IMR-90 (cell line): Measurements from ENCODE around the gene IMPG1. TPM values are rescaled to one million over a fixed set of nuclear protein-coding genes. Genes with fewer than 3 reads are reported as not detected.

ENCODE experiments used
- ATAC-seq: fragments of 200-7000 bp; cut with Tn5 transposase; 2 replicates; pipeline ENCODE4 v1.9.1; 2020; ENCODE audit warnings: low read depth, mild to moderate bottlenecking, moderate library complexity
- BruUV-seq: library from RNA; stranded (reverse); fragments of 400-500 nt; replicated peaks from 2 replicates; lab custom pipeline; 2021; lab: Mats Ljungman, UMichigan
- CTCF ChIA-PET: fragments of 300-600 bp; formaldehyde crosslinking; extraction: SDS; loops from one replicate; lab custom pipeline; 2021; ENCODE audit warnings: antibody characterized with exemption; lab: Yijun Ruan, JAX
- POLR2A ChIA-PET: fragments of 300-600 bp; sonication (Branson Sonifier 250); formaldehyde crosslinking; loops from one replicate; lab custom pipeline; 2022; ENCODE audit warnings: antibody characterized with exemption; ENCODE audit not compliant: unreplicated experiment; lab: Charles Lee
- DNase-seq: peaks from one replicate; pipeline ENCODE4 v3.0.0; 2013
- H2AFZ ChIP-seq: replicated peaks from 2 replicates; pipeline ENCODE3; 2013; ENCODE audit warnings: low read length, mild to moderate bottlenecking; ENCODE audit not compliant: poor library complexity
- H2AK5ac ChIP-seq: 2 replicates; pipeline ENCODE4 v1.6.1; 2013; ENCODE audit warnings: low read depth, low read length, inconsistent platforms
- H2AK9ac ChIP-seq: replicated peaks from 2 replicates; pipeline ENCODE3; 2013; ENCODE audit warnings: mild to moderate bottlenecking, low read depth, low read length, moderate library complexity; ENCODE audit not compliant: poor library complexity
- H2BK120ac ChIP-seq: 2 replicates; pipeline ENCODE4 v1.6.1; 2013; ENCODE audit warnings: low read depth, low read length, inconsistent platforms
- H2BK15ac ChIP-seq: 3 replicates; pipeline ENCODE4 v1.6.1; 2013; ENCODE audit warnings: low read depth, low read length, inconsistent platforms
- H2BK20ac ChIP-seq: 2 replicates; pipeline ENCODE4 v1.6.1; 2013; ENCODE audit warnings: low read depth, mild to moderate bottlenecking, inconsistent platforms, low read length, moderate library complexity
- H2BK5ac ChIP-seq: 2 replicates; pipeline ENCODE4 v1.6.1; 2013; ENCODE audit warnings: mild to moderate bottlenecking, low read depth, low read length, inconsistent platforms; ENCODE audit not compliant: poor library complexity, severe bottlenecking
- H3K14ac ChIP-seq: replicated peaks from 2 replicates; pipeline ENCODE4 v1.6.1; 2013; ENCODE audit warnings: low read depth, low read length, inconsistent platforms
- H3K18ac ChIP-seq: 2 replicates; pipeline ENCODE4 v1.6.1; 2013; ENCODE audit warnings: low read depth, low read length, control low read depth
- H3K23ac ChIP-seq: 2 replicates; pipeline ENCODE4 v1.6.1; 2013; ENCODE audit warnings: low read depth, low read length, inconsistent platforms
- H3K27ac ChIP-seq: 2 replicates; pipeline ENCODE4 v1.5.1; 2013; ENCODE audit warnings: mild to moderate bottlenecking, control low read depth, low read length; ENCODE audit not compliant: insufficient read depth
- H3K27me3 ChIP-seq: 2 replicates; pipeline ENCODE4 v1.6.1; 2013; ENCODE audit warnings: low read length; ENCODE audit not compliant: control insufficient read depth, insufficient read depth
- H3K36me3 ChIP-seq: 2 replicates; pipeline ENCODE4 v1.6.1; 2013; ENCODE audit warnings: low read length, mixed read lengths; ENCODE audit not compliant: control insufficient read depth, insufficient read depth
- H3K4ac ChIP-seq: 2 replicates; pipeline ENCODE4 v1.6.1; 2013; ENCODE audit warnings: low read depth, low read length, inconsistent platforms
- H3K4me1 ChIP-seq: 2 replicates; pipeline ENCODE4 v1.6.1; 2013; ENCODE audit warnings: low read length, mixed read lengths; ENCODE audit not compliant: control insufficient read depth, insufficient read depth
- H3K4me2 ChIP-seq: 2 replicates; pipeline ENCODE4 v1.6.1; 2013; ENCODE audit warnings: low read depth, mild to moderate bottlenecking, control low read depth, low read length, moderate library complexity
- H3K4me3 ChIP-seq: 2 replicates; pipeline ENCODE4 v1.5.1; 2013; ENCODE audit warnings: low read depth, mild to moderate bottlenecking, control low read depth, low read length, moderate library complexity; ENCODE audit not compliant: insufficient read depth
- H3K56ac ChIP-seq: 2 replicates; pipeline ENCODE4 v1.6.1; 2013; ENCODE audit warnings: low read length, inconsistent platforms; ENCODE audit not compliant: insufficient read depth; ENCODE audit errors: extremely low read depth
- H3K79me1 ChIP-seq, 2 experiments: 2 replicates each; pipeline ENCODE4 v1.6.1; 2013; ENCODE audit warnings: low read length in 2 of 2, inconsistent platforms in 1 of 2, low read depth in 1 of 2
- H3K9ac ChIP-seq: 2 replicates; pipeline ENCODE4 v1.6.1; 2013; ENCODE audit warnings: low read depth, low read length, control low read depth
- H3K9me1 ChIP-seq: 2 replicates; pipeline ENCODE4 v1.6.1; 2013; ENCODE audit warnings: low read length, inconsistent platforms; ENCODE audit not compliant: insufficient read depth
- H3K9me3 ChIP-seq: 2 replicates; pipeline ENCODE4 v1.6.1; 2013; ENCODE audit warnings: low read length; ENCODE audit not compliant: control insufficient read depth, insufficient read depth
- H4K20me1 ChIP-seq: 2 replicates; pipeline ENCODE4 v1.6.1; 2013; ENCODE audit warnings: low read length, inconsistent platforms; ENCODE audit not compliant: insufficient read depth
- H4K5ac ChIP-seq: 2 replicates; pipeline ENCODE4 v1.6.1; 2013; ENCODE audit warnings: mild to moderate bottlenecking, low read depth, low read length, control low read depth
- H4K8ac ChIP-seq, 2 experiments: 2 replicates each; pipeline ENCODE4 v1.6.1; 2013; ENCODE audit warnings: low read depth in 2 of 2, low read length in 2 of 2, control low read depth in 1 of 2, inconsistent platforms in 1 of 2
- H4K91ac ChIP-seq: 2 replicates; pipeline ENCODE4 v1.6.1; 2013; ENCODE audit warnings: low read depth, low read length, inconsistent platforms; ENCODE audit not compliant: insufficient read depth
- CHD1 ChIP-seq: IDR thresholded peaks from 2 replicates; pipeline ENCODE4 v1.6.1; 2012; ENCODE audit warnings: low read depth, low read length, improper control_type of control experiment
- FOS ChIP-seq: fragments of 150-350 bp; IDR thresholded peaks from 2 replicates; pipeline ENCODE4 v1.6.1; 2016; ENCODE audit warnings: low read depth, low read length
- MXI1 ChIP-seq: IDR thresholded peaks from 2 replicates; pipeline ENCODE4 v1.6.1; 2012; ENCODE audit warnings: low read depth, mild to moderate bottlenecking, low read length, moderate library complexity, borderline replicate concordance
- NFE2L2 ChIP-seq: fragments of 150-350 bp; IDR thresholded peaks from 2 replicates; pipeline ENCODE4 v1.6.1; 2016; ENCODE audit warnings: low read depth, mild to moderate bottlenecking, low read length
- POLR2A ChIP-seq: IDR thresholded peaks from 2 replicates; pipeline ENCODE4 v1.6.1; 2012; ENCODE audit warnings: mild to moderate bottlenecking, low read depth, low read length
- RAD21 ChIP-seq: IDR thresholded peaks from 2 replicates; pipeline ENCODE4 v1.6.1; 2012; ENCODE audit warnings: low read length, improper control_type of control experiment
- RCOR1 ChIP-seq: IDR thresholded peaks from 2 replicates; pipeline ENCODE4 v1.6.1; 2012; ENCODE audit warnings: mild to moderate bottlenecking, low read length, improper control_type of control experiment; ENCODE audit not compliant: insufficient replicate concordance
- WGBS, 2 experiments: methylation state at CpG; one replicate each; pipeline versions ENCODE4 v1.1.5 to v1.1.7; 2013; ENCODE audit warnings: missing lambda C conversion rate in 2 of 2; ENCODE audit not compliant: insufficient read length in 1 of 2; ENCODE audit errors: extremely low coverage in 2 of 2; 5-methylcytosine and 5-hydroxymethylcytosine counted together
- dilution Hi-C: fragments of 300-500 bp; cut with HindIII; formaldehyde crosslinking; loops from one replicate; pipeline ENCODE4 v1.14.3; 2018; ENCODE audit warnings: low sequenced_read_pairs; ENCODE audit not compliant: unreplicated experiment
- in situ Hi-C: fragments of 300-500 bp; cut with MboI; formaldehyde crosslinking; loops from 3 replicates; pipeline ENCODE4 v1.14.3; 2019; ENCODE audit warnings: low sequenced_read_pairs, inconsistent platforms, mixed read lengths
- intact Hi-C: fragments of 100-400 bp; cut with micrococcal nuclease; formaldehyde crosslinking; loops from 2 replicates; pipeline ENCODE4 v1.10.0; 2022
- polyA plus RNA-seq, 3 experiments: library from polyadenylated mRNA; depleted of rRNA; stranded (reverse); fragments of >200 nt; gene quantifications; 2 replicates each; pipeline ENCODE4 v1.2.3, GENCODE V29; 2012; ENCODE audit warnings: low replicate concordance in 1 of 3
- total RNA-seq: library from RNA; depleted of rRNA; stranded (reverse); fragments of >200 nt; gene quantifications from 2 replicates; pipeline ENCODE4 v1.2.3, GENCODE V29; 2012
- TF ChIP-seq, protein P1 (sequence below): fragments of 150-350 bp; IDR thresholded peaks from 2 replicates; pipeline ENCODE4 v1.6.1; 2016; ENCODE audit warnings: low read depth, mild to moderate bottlenecking, low read length, moderate library complexity, borderline replicate concordance
- TF ChIP-seq, protein P2 (sequence below): conservative IDR thresholded peaks from 2 replicates; pipeline ENCODE4 v1.5.1; 2012; ENCODE audit warnings: mild to moderate bottlenecking, low read depth, low read length, improper control_type of control experiment
- TF ChIP-seq, protein P3 (sequence below): fragments of 150-350 bp; IDR thresholded peaks from 2 replicates; pipeline ENCODE4 v1.6.1; 2017; ENCODE audit warnings: mild to moderate bottlenecking, antibody characterized with exemption, low read length, low read depth

Gene IMPG1
- total and polyA plus RNA-seq, 2 of the 4 experiments (the other 2 are of a cell fraction), result not detected

DNA sequence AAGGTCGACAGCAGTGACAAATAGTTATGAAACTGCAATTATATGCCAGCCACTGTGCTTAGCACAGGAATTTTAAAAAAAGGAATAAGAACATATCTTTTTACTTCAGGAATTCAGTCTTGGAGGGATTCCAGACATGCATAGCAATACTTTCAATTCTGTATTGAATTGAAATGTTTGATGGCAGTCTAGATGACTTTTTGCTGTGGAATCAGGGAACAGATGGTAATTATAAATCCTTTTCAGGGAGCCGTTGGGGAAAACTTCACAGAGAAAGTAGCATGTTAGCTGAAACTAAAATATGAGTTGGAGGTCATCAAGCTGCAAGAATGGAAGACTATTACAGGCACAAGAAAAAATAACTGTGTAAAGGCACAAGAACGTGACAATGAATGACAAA lies 74.8 kb downstream of the IMPG1 start:
- no peak for ATAC-seq
- DNase-seq, result no peak
- Histone ChIP-seq H2BK15ac (no peak overlapping the region), H3K4me3 (no peak overlapping the region), H2AK9ac (no peak overlapping the region), H3K27ac (no peak overlapping the region), H3K79me1 (no peaks in the 10 kb centered on the region), H3K27me3 (no peaks in the 10 kb centered on the region), H4K5ac (no peak overlapping the region), H2BK20ac (no peak overlapping the region), H3K9me1 (no peaks in the 10 kb centered on the region), H4K8ac (no peak overlapping the region), H2BK5ac (no peak overlapping the region), H3K4me1 (no peaks in the 10 kb centered on the region), H3K36me3 (no peaks in the 10 kb centered on the region), H3K4ac (no peak overlapping the region), H3K23ac (no peak overlapping the region), H3K9me3 (no peaks in the 10 kb centered on the region), H3K9ac (no peak overlapping the region), H2BK120ac (no peak overlapping the region), H3K4me2 (no peak overlapping the region), H2AFZ (no peak overlapping the region), H3K56ac (no peak overlapping the region), H4K91ac (no peak overlapping the region), H2AK5ac (no peak overlapping the region), H4K20me1 (no peaks in the 10 kb centered on the region), H3K14ac (no peak overlapping the region), H3K18ac (no peak overlapping the region)
- ChIA-PET CTCF (no interaction called here), POLR2A (no interaction called here)
- in situ Hi-C loops, result no loop called here
- WGBS, 2 experiments, result no CpG with 5 or more reads among the region's 3 CpGs
- no peak for TF ChIP-seq CHD1
- no peak for TF ChIP-seq RCOR1
- TF ChIP-seq, protein P1, sequence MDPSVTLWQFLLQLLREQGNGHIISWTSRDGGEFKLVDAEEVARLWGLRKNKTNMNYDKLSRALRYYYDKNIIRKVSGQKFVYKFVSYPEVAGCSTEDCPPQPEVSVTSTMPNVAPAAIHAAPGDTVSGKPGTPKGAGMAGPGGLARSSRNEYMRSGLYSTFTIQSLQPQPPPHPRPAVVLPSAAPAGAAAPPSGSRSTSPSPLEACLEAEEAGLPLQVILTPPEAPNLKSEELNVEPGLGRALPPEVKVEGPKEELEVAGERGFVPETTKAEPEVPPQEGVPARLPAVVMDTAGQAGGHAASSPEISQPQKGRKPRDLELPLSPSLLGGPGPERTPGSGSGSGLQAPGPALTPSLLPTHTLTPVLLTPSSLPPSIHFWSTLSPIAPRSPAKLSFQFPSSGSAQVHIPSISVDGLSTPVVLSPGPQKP, result no peak
- TF ChIP-seq NFE2L2, result no peak
- TF ChIP-seq FOS, result no peak
- TF ChIP-seq, protein P2, sequence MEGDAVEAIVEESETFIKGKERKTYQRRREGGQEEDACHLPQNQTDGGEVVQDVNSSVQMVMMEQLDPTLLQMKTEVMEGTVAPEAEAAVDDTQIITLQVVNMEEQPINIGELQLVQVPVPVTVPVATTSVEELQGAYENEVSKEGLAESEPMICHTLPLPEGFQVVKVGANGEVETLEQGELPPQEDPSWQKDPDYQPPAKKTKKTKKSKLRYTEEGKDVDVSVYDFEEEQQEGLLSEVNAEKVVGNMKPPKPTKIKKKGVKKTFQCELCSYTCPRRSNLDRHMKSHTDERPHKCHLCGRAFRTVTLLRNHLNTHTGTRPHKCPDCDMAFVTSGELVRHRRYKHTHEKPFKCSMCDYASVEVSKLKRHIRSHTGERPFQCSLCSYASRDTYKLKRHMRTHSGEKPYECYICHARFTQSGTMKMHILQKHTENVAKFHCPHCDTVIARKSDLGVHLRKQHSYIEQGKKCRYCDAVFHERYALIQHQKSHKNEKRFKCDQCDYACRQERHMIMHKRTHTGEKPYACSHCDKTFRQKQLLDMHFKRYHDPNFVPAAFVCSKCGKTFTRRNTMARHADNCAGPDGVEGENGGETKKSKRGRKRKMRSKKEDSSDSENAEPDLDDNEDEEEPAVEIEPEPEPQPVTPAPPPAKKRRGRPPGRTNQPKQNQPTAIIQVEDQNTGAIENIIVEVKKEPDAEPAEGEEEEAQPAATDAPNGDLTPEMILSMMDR, result no peak
- TF ChIP-seq MXI1, result no peak
- TF ChIP-seq, protein P3, sequence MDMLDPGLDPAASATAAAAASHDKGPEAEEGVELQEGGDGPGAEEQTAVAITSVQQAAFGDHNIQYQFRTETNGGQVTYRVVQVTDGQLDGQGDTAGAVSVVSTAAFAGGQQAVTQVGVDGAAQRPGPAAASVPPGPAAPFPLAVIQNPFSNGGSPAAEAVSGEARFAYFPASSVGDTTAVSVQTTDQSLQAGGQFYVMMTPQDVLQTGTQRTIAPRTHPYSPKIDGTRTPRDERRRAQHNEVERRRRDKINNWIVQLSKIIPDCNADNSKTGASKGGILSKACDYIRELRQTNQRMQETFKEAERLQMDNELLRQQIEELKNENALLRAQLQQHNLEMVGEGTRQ, result no peak
- TF ChIP-seq POLR2A, result no peak
- TF ChIP-seq RAD21, result no peak
- intact Hi-C loops, result no loop called here
- BruUV-seq, result no TSS peak
- dilution Hi-C loops, result no loop called here
